Endothelial cell (in vitro differentiated cells): ENCODE results near the gene DHRS3. TPM values are rescaled to one million over a fixed set of nuclear protein-coding genes. Genes with fewer than 3 reads are reported as not detected.

ENCODE experiments used
- DNase-seq: peaks from one replicate; pipeline ENCODE4 v3.0.0; 2021; ENCODE audit warnings: low spot score
- H3K27ac Mint-ChIP-seq: one replicate; pipeline ENCODE4 v1.8.0; 2021; ENCODE audit warnings: mixed read lengths, inconsistent platforms; ENCODE audit not compliant: unreplicated experiment
- H3K27me3 Mint-ChIP-seq: one replicate; pipeline ENCODE4 v1.8.0; 2021; ENCODE audit warnings: mild to moderate bottlenecking, moderate library complexity, mixed read lengths, inconsistent platforms; ENCODE audit not compliant: unreplicated experiment
- H3K36me3 Mint-ChIP-seq: one replicate; pipeline ENCODE4 v1.8.0; 2021; ENCODE audit warnings: mild to moderate bottlenecking, low read depth, mixed read lengths, inconsistent platforms; ENCODE audit not compliant: unreplicated experiment
- H3K4me1 Mint-ChIP-seq: one replicate; pipeline ENCODE4 v1.8.0; 2021; ENCODE audit warnings: mild to moderate bottlenecking, mixed read lengths, inconsistent platforms; ENCODE audit not compliant: unreplicated experiment
- H3K4me3 Mint-ChIP-seq: one replicate; pipeline ENCODE4 v1.8.0; 2021; ENCODE audit warnings: mild to moderate bottlenecking, mixed read lengths, inconsistent platforms; ENCODE audit not compliant: unreplicated experiment
- H3K9me3 Mint-ChIP-seq: one replicate; pipeline ENCODE4 v1.8.0; 2021; ENCODE audit warnings: mixed read lengths, inconsistent platforms; ENCODE audit not compliant: unreplicated experiment
- total RNA-seq: library from RNA; stranded (reverse); fragmentation: NEBNext Ultra II Directional; extraction: Animal tissue kit (Norgen Biotek cat#: 25700); gene quantifications from one replicate; pipeline ENCODE4 v1.2.1, GENCODE V29; 2021; ENCODE audit not compliant: unreplicated experiment
- TF ChIP-seq, protein P1 (sequence below): fragments of 200-600 bp; sonication (generic); IDR thresholded peaks from one replicate; pipeline ENCODE4 v1.5.0; 2021; ENCODE audit warnings: antibody characterized with exemption; ENCODE audit not compliant: unreplicated experiment

Gene DHRS3
- total RNA-seq, 1 donor from 2014 or later = 5.7 TPM

- Mint-ChIP-seq H3K27me3 (peaks cover 7% of the 10 kb centered on the region), H3K4me1 (no peaks in the 10 kb centered on the region), H3K36me3 (peaks cover 11% of the 10 kb centered on the region), H3K27ac (no peak overlapping the region), H3K4me3 (no peak overlapping the region), H3K9me3 (peaks cover 14% of the 10 kb centered on the region)
- no peak for DNase-seq
- TF ChIP-seq, protein P1, sequence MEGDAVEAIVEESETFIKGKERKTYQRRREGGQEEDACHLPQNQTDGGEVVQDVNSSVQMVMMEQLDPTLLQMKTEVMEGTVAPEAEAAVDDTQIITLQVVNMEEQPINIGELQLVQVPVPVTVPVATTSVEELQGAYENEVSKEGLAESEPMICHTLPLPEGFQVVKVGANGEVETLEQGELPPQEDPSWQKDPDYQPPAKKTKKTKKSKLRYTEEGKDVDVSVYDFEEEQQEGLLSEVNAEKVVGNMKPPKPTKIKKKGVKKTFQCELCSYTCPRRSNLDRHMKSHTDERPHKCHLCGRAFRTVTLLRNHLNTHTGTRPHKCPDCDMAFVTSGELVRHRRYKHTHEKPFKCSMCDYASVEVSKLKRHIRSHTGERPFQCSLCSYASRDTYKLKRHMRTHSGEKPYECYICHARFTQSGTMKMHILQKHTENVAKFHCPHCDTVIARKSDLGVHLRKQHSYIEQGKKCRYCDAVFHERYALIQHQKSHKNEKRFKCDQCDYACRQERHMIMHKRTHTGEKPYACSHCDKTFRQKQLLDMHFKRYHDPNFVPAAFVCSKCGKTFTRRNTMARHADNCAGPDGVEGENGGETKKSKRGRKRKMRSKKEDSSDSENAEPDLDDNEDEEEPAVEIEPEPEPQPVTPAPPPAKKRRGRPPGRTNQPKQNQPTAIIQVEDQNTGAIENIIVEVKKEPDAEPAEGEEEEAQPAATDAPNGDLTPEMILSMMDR = no peak
Observed at GRCh38 chr1:12644829-12645228, 26.8 kb upstream of the DHRS3 start.

GRCh38 chr1:12644237-12644636 is 26.2 kb upstream of the DHRS3 start:
- Mint-ChIP-seq H3K36me3 (peaks cover 14% of the 10 kb centered on the region), H3K27me3 (peaks cover 5% of the 10 kb centered on the region), H3K4me1 (no peaks in the 10 kb centered on the region), H3K9me3 (peaks cover 17% of the 10 kb centered on the region), H3K4me3 (no peak overlapping the region), H3K27ac (no peak overlapping the region)
- TF ChIP-seq, protein P1 = no peak
- no peak for DNase-seq

DNA sequence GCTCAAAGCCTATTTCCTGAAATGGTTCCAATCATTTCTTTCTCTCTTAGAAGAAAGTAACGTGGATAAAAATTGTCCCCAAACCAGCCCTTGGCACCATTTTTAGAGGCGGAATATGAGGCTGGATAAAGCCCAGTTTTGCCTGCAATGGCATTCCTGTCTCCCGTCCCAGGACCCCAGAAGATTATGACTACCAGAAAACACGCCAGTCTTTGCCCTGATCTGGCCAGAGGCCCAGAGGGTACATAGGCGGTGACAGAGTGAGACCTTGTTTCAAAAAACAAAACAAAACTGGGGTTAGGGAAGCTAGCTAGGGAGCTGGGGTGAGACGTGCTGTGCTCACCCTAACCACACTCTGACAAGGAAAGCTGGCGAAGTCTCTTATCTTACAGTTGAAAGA is 25.8 kb upstream of the DHRS3 start, which contains the start of gene AADACL4:
TSS of gene AADACL4 (plus strand) at position 301 of the 400 bp plus-strand sequence. CDS start 462 bp downstream, outside the sequence.
- H3K27ac Mint-ChIP-seq = no peak within 1 kb of the TSS
- H3K9me3 Mint-ChIP-seq = peaks cover 17% of the 10 kb centered on the region
- no peak for DNase-seq
- no peaks in the 10 kb centered on the region for H3K4me1 Mint-ChIP-seq
- H3K4me3 Mint-ChIP-seq = no peak within 1 kb of the TSS
- H3K36me3 Mint-ChIP-seq = peaks cover 11% of the 10 kb centered on the region
- TF ChIP-seq, protein P1 = no peak
- peaks cover 3% of the 10 kb centered on the region for H3K27me3 Mint-ChIP-seq

DNA sequence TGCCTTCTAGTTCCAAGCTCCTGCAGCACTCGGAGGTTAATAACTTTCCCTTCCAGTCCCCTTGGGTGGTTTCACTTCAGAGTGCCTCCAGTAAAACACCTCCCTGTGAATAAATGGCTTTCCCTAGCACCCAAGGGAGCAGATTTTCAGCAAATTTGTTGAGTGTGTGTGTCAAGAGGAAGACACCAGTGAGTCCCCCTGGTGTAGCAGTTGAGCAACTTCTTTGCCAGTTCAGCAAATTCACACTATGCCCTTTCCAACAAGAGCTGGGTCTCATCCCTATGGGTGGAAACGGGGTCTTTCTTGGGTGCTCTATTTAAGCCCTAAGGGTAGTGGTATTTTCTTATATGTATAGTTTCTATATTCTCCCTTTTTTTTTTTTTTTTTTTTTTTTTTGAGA is 25.1 kb upstream of the DHRS3 start:
- H3K27ac Mint-ChIP-seq = no peak overlapping the region
- no peaks in the 10 kb centered on the region for H3K4me1 Mint-ChIP-seq
- peaks cover 3% of the 10 kb centered on the region for H3K27me3 Mint-ChIP-seq
- no peak overlapping the region for H3K4me3 Mint-ChIP-seq
- H3K9me3 Mint-ChIP-seq = peaks cover 17% of the 10 kb centered on the region
- no peak for DNase-seq
- H3K36me3 Mint-ChIP-seq = peaks cover 9% of the 10 kb centered on the region
- TF ChIP-seq, protein P1 = no peak

GRCh38 chr1:12640958-12641272 is 22.9 kb upstream of the DHRS3 start:
- Mint-ChIP-seq H3K9me3 (peaks cover 17% of the 10 kb centered on the region), H3K27ac (no peak overlapping the region), H3K4me3 (no peak overlapping the region), H3K27me3 (peaks cover 1% of the 10 kb centered on the region), H3K36me3 (peaks cover 9% of the 10 kb centered on the region), H3K4me1 (no peaks in the 10 kb centered on the region)
- DNase-seq = no peak
- TF ChIP-seq, protein P1 = no peak
